SK-N-MC (cell line): ENCODE data around the gene SUPT20HL2.

Experiments used
- DNase-seq: peaks from one replicate; pipeline ENCODE4 v3.0.0-alpha.2; 2011; ENCODE audit warnings: low read depth, low spot score
- H3K27ac ChIP-seq: fragments of 200-600 bp; sonication (generic); 2 replicates; pipeline ENCODE4 v1.5.1; 2016; ENCODE audit warnings: mixed run types
- H3K36me3 ChIP-seq: fragments of 200-600 bp; sonication (generic); 2 replicates; pipeline ENCODE4 v1.6.1; 2017; ENCODE audit warnings: antibody characterized with exemption, low read length, mixed read lengths; ENCODE audit not compliant: insufficient read depth
- H3K4me3 ChIP-seq: fragments of 200-600 bp; sonication (generic); 2 replicates; pipeline ENCODE4 v1.5.1; 2016
- H3K9ac ChIP-seq: fragments of 200-600 bp; sonication (generic); 2 replicates; pipeline ENCODE4 v1.8.0; 2017; ENCODE audit warnings: mixed run types, mixed read lengths; ENCODE audit not compliant: insufficient read length
- H3K9me3 ChIP-seq: fragments of 200-600 bp; sonication (generic); 2 replicates; pipeline ENCODE4 v1.6.1; 2017; ENCODE audit warnings: low read depth, mild to moderate bottlenecking, antibody characterized with exemption, low read length, moderate library complexity, mixed read lengths
- EZH2 ChIP-seq: fragments of 200-600 bp; sonication (generic); IDR thresholded peaks from one replicate; pipeline ENCODE4 v1.6.1; 2017; ENCODE audit warnings: antibody characterized with exemption
- FOXP2 ChIP-seq: optimal IDR thresholded peaks from 2 replicates; pipeline ENCODE3; 2011; ENCODE audit warnings: mild to moderate bottlenecking, moderate library complexity; ENCODE audit not compliant: insufficient read depth; ENCODE audit errors: extremely low read length, control extremely low read depth
- POLR2AphosphoS5 ChIP-seq: IDR thresholded peaks from 2 replicates; pipeline ENCODE4 v1.6.1; 2012; ENCODE audit warnings: mild to moderate bottlenecking, low read depth, low read length, borderline replicate concordance

Gene SUPT20HL2

DNA sequence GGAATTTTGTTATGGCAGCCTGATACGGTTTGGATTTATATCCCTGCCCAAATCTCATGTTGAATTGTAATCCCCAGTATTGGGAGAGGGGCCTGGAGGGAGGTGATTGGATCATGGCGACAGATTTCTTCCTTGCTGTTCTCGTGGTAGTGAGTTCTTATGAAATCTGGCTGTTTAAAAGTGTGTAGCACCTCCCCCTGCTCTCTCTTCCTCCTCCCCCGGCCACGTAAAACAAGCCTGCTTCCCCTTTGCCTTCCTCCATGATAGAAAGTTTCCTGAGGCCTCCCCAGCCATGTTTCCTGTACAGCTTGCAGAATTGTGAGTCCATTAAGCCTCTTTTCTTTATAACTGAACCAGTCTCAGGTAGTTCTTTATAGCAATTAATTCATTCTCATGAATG lies 37.9 kb downstream of the SUPT20HL2 start:
- H3K9ac ChIP-seq: no peak overlapping the region
- TF ChIP-seq POLR2AphosphoS5 (no peak), EZH2 (no peak), FOXP2 (no peak)
- no peaks in the 10 kb centered on the region for H3K36me3 ChIP-seq
- H3K9me3 ChIP-seq: no peaks in the 10 kb centered on the region
- no peak overlapping the region for H3K4me3 ChIP-seq
- no peak overlapping the region for H3K27ac ChIP-seq
- no peak for DNase-seq

DNA sequence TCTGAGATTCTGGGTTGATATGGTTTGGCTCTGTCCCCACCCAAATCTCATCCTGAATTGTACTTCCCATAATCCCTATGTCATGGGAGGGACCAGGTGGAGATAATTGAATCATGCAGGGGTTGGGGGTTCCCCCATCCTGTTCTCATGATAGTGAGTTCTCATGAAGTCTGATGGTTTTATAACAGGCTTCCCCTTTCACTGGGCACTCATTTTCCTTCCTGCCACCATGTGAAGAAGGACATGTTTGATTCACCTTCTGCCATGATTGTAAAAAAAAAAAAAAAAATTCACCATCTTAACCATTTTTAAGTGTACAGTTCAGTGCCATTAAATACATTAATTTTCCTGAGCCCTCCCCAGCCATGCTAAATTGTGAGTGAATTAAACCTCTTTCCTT lies 42.6 kb downstream of the SUPT20HL2 start:
- Histone ChIP-seq H3K27ac (no peak overlapping the region), H3K9me3 (no peaks in the 10 kb centered on the region), H3K4me3 (no peak overlapping the region), H3K36me3 (no peaks in the 10 kb centered on the region), H3K9ac (no peak overlapping the region)
- no peak for DNase-seq
- no peak for TF ChIP-seq EZH2
- TF ChIP-seq FOXP2: no peak
- TF ChIP-seq POLR2AphosphoS5: no peak

GRCh38 chrX:24268786-24269185 lies 45.1 kb downstream of the SUPT20HL2 start:
- Histone ChIP-seq H3K36me3 (no peaks in the 10 kb centered on the region), H3K27ac (no peak overlapping the region), H3K9ac (no peak overlapping the region), H3K4me3 (no peak overlapping the region), H3K9me3 (no peaks in the 10 kb centered on the region)
- DNase-seq: no peak
- TF ChIP-seq POLR2AphosphoS5 (no peak), FOXP2 (no peak), EZH2 (no peak)

DNA sequence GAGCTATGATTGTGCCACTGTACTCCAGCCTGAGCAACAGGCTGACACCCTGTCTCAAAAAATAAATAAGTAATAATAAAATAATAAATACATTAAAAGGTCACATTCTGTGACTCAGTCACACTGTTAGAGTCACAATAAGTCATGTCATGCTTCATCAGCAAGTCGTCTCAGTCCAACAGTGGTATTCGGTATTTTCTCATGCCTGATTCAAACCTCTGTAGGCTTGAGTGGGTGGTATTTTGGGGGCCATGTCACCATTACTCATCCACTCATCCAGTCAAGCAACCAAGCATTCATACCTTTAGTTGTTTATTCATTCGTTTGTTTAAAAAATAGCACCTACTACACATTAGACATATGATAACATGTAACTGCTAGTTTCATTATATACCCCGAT lies 46.9 kb downstream of the SUPT20HL2 start:
- no peak for TF ChIP-seq FOXP2
- no peak for TF ChIP-seq POLR2AphosphoS5
- no peak for TF ChIP-seq EZH2
- H3K36me3 ChIP-seq: no peaks in the 10 kb centered on the region
- no peak for DNase-seq
- no peaks in the 10 kb centered on the region for H3K9me3 ChIP-seq
- no peak overlapping the region for H3K4me3 ChIP-seq
- H3K27ac ChIP-seq: no peak overlapping the region
- H3K9ac ChIP-seq: no peak overlapping the region

DNA sequence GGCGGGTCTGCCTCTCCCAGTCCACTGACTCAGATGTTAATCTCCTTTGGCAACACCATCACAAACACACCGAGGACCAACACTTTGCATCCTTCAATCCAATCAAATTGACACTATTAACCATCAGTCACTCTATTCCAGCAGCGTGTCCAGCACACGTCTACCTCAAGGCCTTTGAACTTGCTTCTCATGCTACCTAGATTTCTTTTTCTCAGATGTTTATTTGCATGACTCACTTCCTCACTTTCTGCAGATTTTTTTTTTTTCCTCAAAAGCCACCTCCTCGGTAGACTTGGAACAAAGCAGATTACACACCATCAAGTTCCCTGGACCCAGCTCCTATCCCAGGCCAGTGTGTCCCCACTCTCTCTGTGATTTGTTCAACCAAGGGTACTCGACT lies 49.5 kb downstream of the SUPT20HL2 start:
- no peak overlapping the region for H3K27ac ChIP-seq
- H3K36me3 ChIP-seq: no peaks in the 10 kb centered on the region
- H3K9me3 ChIP-seq: no peaks in the 10 kb centered on the region
- H3K9ac ChIP-seq: no peak overlapping the region
- no peak for DNase-seq
- TF ChIP-seq POLR2AphosphoS5 (no peak), FOXP2 (no peak), EZH2 (no peak)
- H3K4me3 ChIP-seq: no peak overlapping the region

DNA sequence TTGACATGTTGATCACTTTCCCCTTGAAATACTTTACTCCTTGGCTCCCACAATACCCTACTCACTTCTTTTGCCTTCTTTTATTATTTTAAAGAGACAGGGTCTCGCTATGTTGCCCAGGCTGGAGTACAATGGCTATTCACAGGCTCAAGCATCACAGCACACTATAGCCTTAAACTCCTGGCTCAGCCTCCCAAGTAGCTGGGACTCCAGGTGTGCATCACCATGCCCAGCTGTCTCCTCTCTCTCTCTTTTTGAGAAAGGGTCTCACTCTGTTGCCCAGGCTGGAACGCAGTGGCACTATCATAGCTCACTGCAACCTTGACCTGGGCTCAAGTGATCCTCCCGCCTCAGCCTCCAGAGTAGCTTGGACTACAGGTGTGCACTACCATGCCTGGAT lies 51.6 kb downstream of the SUPT20HL2 start:
- Histone ChIP-seq H3K4me3 (no peak overlapping the region), H3K36me3 (no peaks in the 10 kb centered on the region)

More for the DNA sequence above, 51.6 kb downstream of the SUPT20HL2 start:
- Histone ChIP-seq H3K9me3 (no peaks in the 10 kb centered on the region), H3K27ac (no peak overlapping the region), H3K9ac (no peak overlapping the region)
- DNase-seq: no peak
- TF ChIP-seq FOXP2: no peak
